ENCODE results near the gene PRDM11.

PRDM11 gene

GRCh38 chr11:45174963-45175362, 28.5 kb downstream of the PRDM11 start:
- no peak for DNase-seq (ENCODE audit: low spot score)

- no peak for DNase-seq (ENCODE audit: low spot score)
Measured at GRCh38 chr11:45176996-45177395, 30.6 kb downstream of the PRDM11 start.

- no peak for DNase-seq (ENCODE audit: low spot score)
Measured at GRCh38 chr11:45178223-45178622, 31.8 kb downstream of the PRDM11 start.

- DNase-seq (ENCODE audit: low spot score): no peak
Measured at GRCh38 chr11:45178890-45179671, 32.6 kb downstream of the PRDM11 start.

DNA sequence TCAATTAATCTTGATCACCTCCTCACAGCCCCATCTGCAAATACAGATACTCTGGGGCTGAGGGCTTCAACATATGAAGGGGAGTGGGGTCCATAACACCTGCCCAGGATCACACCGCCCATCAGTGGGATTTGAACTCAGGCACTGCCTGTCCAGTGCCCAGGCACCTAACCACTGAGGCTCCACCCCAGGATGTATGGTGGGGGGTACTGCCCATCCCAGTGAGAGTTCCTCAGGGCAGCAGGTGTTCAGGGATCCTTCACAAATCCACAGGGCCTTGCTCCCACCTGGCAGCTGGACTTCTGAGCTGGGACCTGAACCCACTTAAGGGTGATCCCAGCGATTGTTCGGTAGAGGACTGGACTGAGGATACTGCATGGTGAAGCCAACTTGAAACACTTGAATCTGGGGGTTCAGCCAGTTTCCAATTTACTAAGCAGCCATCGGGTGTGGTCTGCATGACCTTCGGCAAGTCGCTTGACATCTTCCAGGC, 33.3 kb downstream of the PRDM11 start:
- no peak for DNase-seq (ENCODE audit: low spot score)

- peak; percentile 58 for DNase-seq (ENCODE audit: low spot score)
Measured at GRCh38 chr11:45180179-45180847, 33.9 kb downstream of the PRDM11 start.

DNA sequence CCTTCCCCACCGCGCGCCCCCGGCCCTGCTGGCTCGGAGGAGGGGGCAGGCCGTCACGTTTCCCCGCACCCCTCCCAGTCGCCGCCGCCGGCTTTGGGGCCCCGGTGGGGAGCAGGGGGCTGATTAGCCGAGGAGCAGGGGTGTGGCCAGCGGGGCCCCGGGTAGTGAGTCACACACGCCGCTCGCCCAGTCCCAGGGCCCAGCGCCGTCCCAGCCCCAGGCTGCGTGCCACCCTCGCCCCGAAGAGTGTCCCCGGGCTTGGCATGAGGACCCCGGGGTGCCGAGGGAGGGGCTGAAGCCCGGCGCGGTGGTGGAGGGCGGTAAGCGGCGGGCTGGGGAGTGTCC, 34.4 kb downstream of the PRDM11 start:
- peak; percentile 86 for DNase-seq (ENCODE audit: low spot score)

GRCh38 chr11:45181193-45181888, 34.9 kb downstream of the PRDM11 start:
- no peak for DNase-seq (ENCODE audit: low spot score)

DNA sequence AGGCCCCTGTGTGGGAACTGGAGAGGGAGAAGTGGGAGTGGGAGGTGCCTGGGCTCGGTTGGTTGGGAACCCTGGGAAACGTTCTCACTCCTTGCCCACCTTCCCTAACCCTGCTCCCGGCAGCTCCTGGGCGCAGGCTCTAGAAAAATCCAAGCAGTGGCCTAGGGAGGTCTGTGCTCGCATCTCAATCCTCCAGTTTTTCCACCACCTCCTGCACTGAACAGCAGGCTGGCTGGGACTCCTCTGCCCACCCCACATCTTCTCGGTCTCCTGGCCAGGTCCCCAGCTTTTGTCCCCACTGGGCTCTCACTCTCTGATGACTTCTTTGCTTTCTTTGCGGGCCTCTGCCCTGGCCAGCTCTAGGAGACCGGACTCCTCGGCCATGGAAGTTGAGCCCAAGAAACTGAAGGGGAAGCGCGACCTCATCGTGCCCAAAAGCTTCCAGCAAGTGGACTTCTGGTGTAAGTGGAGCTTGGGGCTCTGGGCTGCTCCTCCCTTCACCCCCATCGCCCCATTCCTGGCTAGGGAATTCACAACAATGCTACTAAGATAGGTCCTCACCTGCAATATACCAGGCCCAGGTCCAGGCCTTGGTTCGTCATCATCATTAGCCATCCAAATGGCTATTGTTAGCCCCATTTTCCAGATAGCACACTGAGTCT, 35.6 kb downstream of the PRDM11 start:
- DNase-seq (ENCODE audit: low spot score): no peak

DNA sequence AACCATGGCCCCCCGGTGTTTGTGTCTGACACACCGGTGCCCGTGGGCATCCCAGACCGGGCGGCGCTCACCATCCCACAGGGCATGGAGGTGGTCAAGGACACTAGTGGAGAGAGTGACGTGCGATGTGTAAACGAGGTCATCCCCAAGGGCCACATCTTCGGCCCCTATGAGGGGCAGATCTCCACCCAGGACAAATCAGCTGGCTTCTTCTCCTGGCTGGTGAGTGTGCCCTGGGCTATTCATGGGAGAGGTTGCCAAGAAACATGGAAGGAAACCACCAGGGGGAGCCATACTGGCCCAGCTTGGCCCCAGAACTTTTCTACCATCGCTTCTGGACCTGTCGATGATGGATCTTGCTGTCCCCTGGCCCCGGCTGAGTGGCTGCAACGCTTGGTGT, 36.5 kb downstream of the PRDM11 start:
- peak; percentile 16 for DNase-seq (ENCODE audit: low spot score)

- no peak for DNase-seq (ENCODE audit: low spot score)
Measured at GRCh38 chr11:45184640-45185039, 38.2 kb downstream of the PRDM11 start.

DNA sequence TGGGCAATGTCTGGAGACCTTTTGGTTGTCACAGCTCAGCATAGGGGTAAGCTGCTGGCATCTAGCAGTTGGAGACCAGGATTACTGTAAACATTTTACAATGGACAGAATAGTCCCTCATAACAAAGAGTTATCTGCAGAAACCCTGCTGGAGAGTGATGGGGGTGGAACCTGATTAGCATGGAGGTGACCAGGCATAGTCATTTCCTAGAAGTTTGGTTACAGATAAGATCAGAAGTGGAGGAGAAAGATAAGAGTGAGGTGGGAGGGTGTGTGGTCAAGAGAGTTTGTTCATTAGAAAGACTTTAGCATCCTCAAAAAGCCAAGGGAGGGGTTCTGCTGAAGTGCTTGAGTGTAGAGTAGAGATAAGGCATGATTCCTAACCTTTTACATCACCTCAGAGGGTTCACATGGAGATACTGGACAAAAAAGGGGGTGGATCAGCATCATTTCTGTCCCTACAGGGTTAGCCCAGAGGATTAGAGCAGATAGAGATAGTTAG, 38.8 kb downstream of the PRDM11 start:
- no peak for DNase-seq (ENCODE audit: low spot score)

GRCh38 chr11:45187375-45187774, 40.9 kb downstream of the PRDM11 start:
- no peak for DNase-seq (ENCODE audit: low spot score)

GRCh38 chr11:45188127-45188526, 41.7 kb downstream of the PRDM11 start:
- DNase-seq (ENCODE audit: low spot score): no peak

DNA sequence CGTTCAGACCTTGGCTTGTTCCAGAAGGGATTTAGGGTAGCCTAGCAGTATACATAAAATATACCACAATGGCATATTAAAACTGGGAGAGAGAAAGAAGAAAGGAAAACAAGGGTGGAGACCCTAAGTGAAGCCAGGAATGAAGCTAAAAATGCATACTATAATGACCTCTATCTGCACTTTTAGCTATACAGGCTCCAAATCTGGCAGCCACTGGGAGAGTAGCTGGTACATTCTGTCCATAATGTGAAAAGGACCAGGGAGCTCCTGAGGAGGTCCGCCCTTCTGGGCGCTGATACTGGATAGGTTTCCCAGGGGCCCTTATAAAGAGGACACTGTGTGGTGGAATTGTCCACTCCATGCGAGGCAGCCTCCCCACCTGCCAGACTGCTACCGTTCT, 42.8 kb downstream of the PRDM11 start:
- no peak for DNase-seq (ENCODE audit: low spot score)

- DNase-seq (ENCODE audit: low spot score): no peak
Measured at GRCh38 chr11:45193695-45194094, 47.3 kb downstream of the PRDM11 start.

- no peak for DNase-seq (ENCODE audit: low spot score)
Measured at GRCh38 chr11:45204761-45205160, 58.3 kb downstream of the PRDM11 start.

DNA sequence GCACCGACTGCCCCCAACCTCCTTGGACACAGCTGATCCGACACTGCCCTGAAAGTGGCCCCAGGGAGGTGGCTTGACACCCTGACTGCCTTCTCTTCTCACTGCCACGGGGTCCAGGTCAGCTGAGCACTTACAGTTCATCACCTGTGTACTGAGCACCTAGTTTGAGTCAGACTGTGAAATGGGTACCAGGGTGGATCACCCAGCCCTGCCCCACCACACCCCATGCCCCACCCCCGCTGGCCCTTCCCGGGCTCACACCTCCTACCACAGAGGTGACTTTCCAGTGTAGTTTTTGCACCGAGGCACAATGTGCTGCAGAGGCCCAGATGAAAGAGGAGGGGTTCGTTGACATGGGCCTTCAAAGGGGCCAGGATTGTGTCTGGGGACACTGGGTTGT, 59.5 kb downstream of the PRDM11 start:
- DNase-seq (ENCODE audit: low spot score): no peak

DNA sequence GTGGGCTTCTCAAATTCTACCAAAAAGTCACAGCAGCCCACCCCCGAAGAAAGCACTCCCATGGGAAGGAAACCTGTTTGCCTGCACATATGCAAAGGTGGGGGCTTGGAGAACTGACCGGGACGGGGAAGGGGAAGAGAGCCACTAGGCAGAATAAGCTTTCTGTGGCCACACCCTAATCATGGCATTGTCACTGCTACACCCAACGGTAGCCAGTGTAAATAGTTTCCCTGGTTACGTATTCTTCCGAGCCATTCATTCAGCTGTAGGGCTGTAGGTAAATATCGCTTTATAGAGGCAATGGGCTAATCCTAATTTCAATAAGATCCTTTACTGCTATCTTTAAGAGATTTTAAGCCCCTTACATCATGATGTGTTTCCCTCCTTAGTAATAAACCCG, 61.7 kb downstream of the PRDM11 start:
- no peak for DNase-seq (ENCODE audit: low spot score)

GRCh38 chr11:45209000-45209879, 62.8 kb downstream of the PRDM11 start:
- no peak for DNase-seq (ENCODE audit: low spot score)
